ENCODE results near the gene ABCA2. TPM values are rescaled to one million over a fixed set of nuclear protein-coding genes. Genes with fewer than 3 reads are reported as not detected.

ABCA2 gene
- total RNA-seq, 1 donor from 2014 or later = 26.4 TPM

- Mint-ChIP-seq H3K27me3 (peaks cover 13% of the 10 kb centered on the region), H3K4me1 (ENCODE audit: low read depth) (no peaks in the 10 kb centered on the region), H3K9me3 (ENCODE audit: low read depth) (no peaks in the 10 kb centered on the region), H3K36me3 (ENCODE audit: insufficient read depth) (no peaks in the 10 kb centered on the region), H3K4me3 (ENCODE audit: low read depth) (no peak overlapping the region), H3K27ac (no peak overlapping the region)
- TF ChIP-seq, protein P1, sequence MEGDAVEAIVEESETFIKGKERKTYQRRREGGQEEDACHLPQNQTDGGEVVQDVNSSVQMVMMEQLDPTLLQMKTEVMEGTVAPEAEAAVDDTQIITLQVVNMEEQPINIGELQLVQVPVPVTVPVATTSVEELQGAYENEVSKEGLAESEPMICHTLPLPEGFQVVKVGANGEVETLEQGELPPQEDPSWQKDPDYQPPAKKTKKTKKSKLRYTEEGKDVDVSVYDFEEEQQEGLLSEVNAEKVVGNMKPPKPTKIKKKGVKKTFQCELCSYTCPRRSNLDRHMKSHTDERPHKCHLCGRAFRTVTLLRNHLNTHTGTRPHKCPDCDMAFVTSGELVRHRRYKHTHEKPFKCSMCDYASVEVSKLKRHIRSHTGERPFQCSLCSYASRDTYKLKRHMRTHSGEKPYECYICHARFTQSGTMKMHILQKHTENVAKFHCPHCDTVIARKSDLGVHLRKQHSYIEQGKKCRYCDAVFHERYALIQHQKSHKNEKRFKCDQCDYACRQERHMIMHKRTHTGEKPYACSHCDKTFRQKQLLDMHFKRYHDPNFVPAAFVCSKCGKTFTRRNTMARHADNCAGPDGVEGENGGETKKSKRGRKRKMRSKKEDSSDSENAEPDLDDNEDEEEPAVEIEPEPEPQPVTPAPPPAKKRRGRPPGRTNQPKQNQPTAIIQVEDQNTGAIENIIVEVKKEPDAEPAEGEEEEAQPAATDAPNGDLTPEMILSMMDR (IDR thresholded peaks at IDR 0.05; ENCODE audit: unreplicated experiment) = no peak
- no peak for DNase-seq (ENCODE audit: low spot score, unreplicated experiment)
Observed at GRCh38 chr9:136983656-136984314, 44.3 kb downstream of the ABCA2 start.

DNA sequence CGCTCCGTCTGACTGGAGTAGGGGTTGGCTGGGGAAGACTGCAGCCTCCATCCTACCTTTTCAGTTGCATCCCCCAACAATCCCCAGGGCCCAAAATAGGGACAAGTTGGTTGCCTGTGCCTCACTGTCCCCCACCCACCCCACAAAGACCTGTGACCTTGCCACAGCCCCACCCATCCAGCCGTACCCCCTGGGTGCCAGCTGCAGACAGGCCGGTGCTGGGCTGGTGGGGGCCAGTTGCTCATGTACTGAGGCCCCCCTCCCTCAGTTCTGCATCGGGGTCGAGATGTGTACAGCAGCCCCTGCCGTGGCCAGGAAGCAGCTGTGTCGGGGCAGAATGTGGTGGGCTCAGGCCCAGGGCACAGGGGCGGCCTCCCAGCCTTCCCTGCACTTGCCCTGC is 44.9 kb downstream of the ABCA2 start:
- no peak overlapping the region for H3K27ac Mint-ChIP-seq
- H3K36me3 Mint-ChIP-seq (ENCODE audit: insufficient read depth) = no peaks in the 10 kb centered on the region
- H3K4me3 Mint-ChIP-seq (ENCODE audit: low read depth) = no peak overlapping the region
- no peak for DNase-seq (ENCODE audit: low spot score, unreplicated experiment)
- peaks cover 13% of the 10 kb centered on the region for H3K27me3 Mint-ChIP-seq
- TF ChIP-seq, protein P1 (IDR thresholded peaks at IDR 0.05; ENCODE audit: unreplicated experiment) = no peak
- H3K9me3 Mint-ChIP-seq (ENCODE audit: low read depth) = no peaks in the 10 kb centered on the region
- H3K4me1 Mint-ChIP-seq (ENCODE audit: low read depth) = no peaks in the 10 kb centered on the region

DNA sequence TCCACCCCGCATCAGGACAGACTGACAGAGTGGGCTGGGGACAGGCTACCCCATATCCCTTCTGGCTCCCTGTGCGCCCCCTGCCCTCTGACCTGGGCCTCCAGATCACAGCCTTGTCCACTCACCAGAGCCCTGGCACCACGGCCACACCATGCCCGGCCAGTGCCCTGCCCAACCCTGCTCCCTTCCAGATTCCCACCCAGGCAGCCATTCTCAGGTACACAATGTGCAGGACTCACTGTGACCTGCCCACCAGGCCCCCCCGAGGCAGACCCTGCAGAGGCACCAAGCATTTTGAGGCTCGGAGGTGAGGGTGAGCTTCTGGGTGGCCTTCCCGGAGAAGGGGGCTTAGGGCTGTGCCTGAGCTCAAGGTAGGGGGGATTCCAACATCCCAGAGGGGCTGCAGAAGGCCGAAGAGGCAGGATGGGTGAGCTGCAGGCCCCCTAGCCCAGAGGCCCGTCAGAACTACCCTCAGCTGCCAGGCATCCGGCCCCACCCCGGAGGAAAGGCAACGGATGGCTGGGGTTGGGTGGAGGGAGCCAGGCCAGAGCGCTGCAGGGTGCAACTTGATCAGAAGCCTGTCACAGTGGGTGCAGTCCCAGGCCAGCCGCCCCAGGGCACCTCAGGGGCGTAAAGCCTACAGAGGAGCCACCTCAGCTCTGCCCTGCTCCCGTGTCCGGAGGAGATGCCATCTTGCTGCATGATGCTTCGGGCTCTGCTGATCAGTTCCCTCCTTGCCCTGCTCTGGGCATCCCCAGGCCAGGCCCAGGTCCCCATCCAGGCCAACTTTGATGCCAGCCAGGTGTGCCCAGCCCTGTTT is 45.6 kb downstream of the ABCA2 start, which contains the start of gene LCNL1:
TSS of gene LCNL1 (plus strand) at position 762 of the 820 bp plus-strand sequence. CDS start 594 bp downstream, outside the sequence.
- Mint-ChIP-seq H3K4me3 (ENCODE audit: low read depth) (no peak within 1 kb of the TSS), H3K4me1 (ENCODE audit: low read depth) (no peaks in the 10 kb centered on the region), H3K27me3 (peaks cover 12% of the 10 kb centered on the region), H3K9me3 (ENCODE audit: low read depth) (no peaks in the 10 kb centered on the region), H3K36me3 (ENCODE audit: insufficient read depth) (no peaks in the 10 kb centered on the region), H3K27ac (no peak within 1 kb of the TSS)
- TF ChIP-seq, protein P1 (IDR thresholded peaks at IDR 0.05; ENCODE audit: unreplicated experiment) = no peak
- no peak for DNase-seq (ENCODE audit: low spot score, unreplicated experiment)

DNA sequence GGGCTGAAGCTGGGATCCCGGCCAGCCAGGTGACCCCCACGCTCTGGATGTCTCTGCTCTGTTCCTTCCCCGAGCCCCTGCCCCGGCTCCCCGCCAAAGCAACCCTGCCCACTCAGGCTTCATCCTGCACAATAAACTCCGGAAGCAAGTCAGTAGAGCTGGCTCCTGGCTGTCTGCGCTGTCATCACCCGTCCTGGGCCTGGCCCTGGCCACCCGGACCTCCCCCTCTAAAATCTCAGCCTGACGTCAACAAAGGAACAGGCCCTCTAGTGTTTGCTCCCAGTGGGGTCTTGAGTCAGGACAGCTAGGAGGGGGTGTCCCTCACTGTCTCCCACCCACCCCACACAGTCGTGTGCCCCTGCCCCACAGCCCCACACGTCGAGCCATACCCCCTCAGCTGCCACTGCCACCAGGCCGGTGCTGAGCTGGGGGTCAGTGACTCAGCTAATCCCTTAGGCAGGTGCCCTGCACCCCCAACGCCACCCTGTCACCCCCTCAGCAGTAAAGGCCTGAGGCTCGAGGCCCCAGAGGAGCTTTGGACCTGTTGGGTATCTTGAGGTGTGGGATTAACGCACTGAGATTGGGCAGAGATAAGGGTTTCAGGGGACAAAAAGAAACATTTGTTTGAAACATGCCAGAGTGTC is 46.3 kb downstream of the ABCA2 start:
- Mint-ChIP-seq H3K4me3 (ENCODE audit: low read depth) (no peak overlapping the region), H3K36me3 (ENCODE audit: insufficient read depth) (no peaks in the 10 kb centered on the region)

More for the DNA sequence above, 46.3 kb downstream of the ABCA2 start:
- no peaks in the 10 kb centered on the region for H3K4me1 Mint-ChIP-seq (ENCODE audit: low read depth)
- no peak overlapping the region for H3K27ac Mint-ChIP-seq
- TF ChIP-seq, protein P1 (IDR thresholded peaks at IDR 0.05; ENCODE audit: unreplicated experiment) = no peak
- peaks cover 17% of the 10 kb centered on the region for H3K27me3 Mint-ChIP-seq
- no peak for DNase-seq (ENCODE audit: low spot score, unreplicated experiment)
- H3K9me3 Mint-ChIP-seq (ENCODE audit: low read depth) = no peaks in the 10 kb centered on the region
